ENCODE data around the gene HSPA9.
A peak's percentile ranks its signal among the peaks of the same experiment; 100 is the strongest.

Gene HSPA9

GRCh38 chr5:138615461-138615860, 40.3 kb upstream of the HSPA9 start:
- H4K5ac ChIP-seq (ENCODE audit: low read length), result no peak overlapping the region
- H3K4ac ChIP-seq (ENCODE audit: low read depth, low read length), result no peak overlapping the region
- peaks cover 3% of the 10 kb centered on the region for H3K4me1 ChIP-seq (ENCODE audit: control insufficient read depth, low read depth, low read length)
- no peaks in the 10 kb centered on the region for H3K79me2 ChIP-seq (ENCODE audit: control insufficient read depth, insufficient read depth, low read length)
- H3K18ac ChIP-seq (ENCODE audit: low read length), result no peak overlapping the region
- no peaks in the 10 kb centered on the region for H3K36me3 ChIP-seq (ENCODE audit: control insufficient read depth, insufficient read depth, low read length)
- no peak overlapping the region for H4K8ac ChIP-seq (ENCODE audit: low read depth, low read length)
- DNase-seq, result no peak
- H2AK5ac ChIP-seq (ENCODE audit: low read length), result no peak overlapping the region
- H3K4me2 ChIP-seq (ENCODE audit: low read length), result no peak overlapping the region
- H2BK5ac ChIP-seq (ENCODE audit: low read length), result no peak overlapping the region
- H3K56ac ChIP-seq (ENCODE audit: low read length), result no peak overlapping the region
- H3K79me1 ChIP-seq (ENCODE audit: low read length), result no peaks in the 10 kb centered on the region
- H2BK15ac ChIP-seq (replicated peaks; ENCODE audit: low read depth), result no peak overlapping the region
- no peak overlapping the region for H3K27ac ChIP-seq (ENCODE audit: low read depth, low read length)
- H3K23ac ChIP-seq (ENCODE audit: low read length), result no peak overlapping the region
- no peak overlapping the region for H3K9ac ChIP-seq (ENCODE audit: low read length)
- H3K27me3 ChIP-seq (ENCODE audit: insufficient read depth, low read length, poor library complexity), result no peaks in the 10 kb centered on the region
- H3K4me3 ChIP-seq (ENCODE audit: low read length), result no peak overlapping the region
- no CpG with 5 or more reads among the region's 3 CpGs for WGBS (ENCODE audit: extremely low coverage, insufficient coverage, low lambda C conversion rate)
- H2BK120ac ChIP-seq (ENCODE audit: low read depth, low read length), result no peak overlapping the region

- Histone ChIP-seq H2BK120ac (ENCODE audit: low read depth, low read length) (no peak overlapping the region), H3K36me3 (ENCODE audit: control insufficient read depth, insufficient read depth, low read length) (no peaks in the 10 kb centered on the region), H3K4me2 (ENCODE audit: low read length) (peak overlapping the region; percentile 65), H3K4ac (ENCODE audit: low read depth, low read length) (no peak overlapping the region), H2BK15ac (replicated peaks; ENCODE audit: low read depth) (no peak overlapping the region), H3K27ac (ENCODE audit: low read depth, low read length) (no peak overlapping the region), H2AK5ac (ENCODE audit: low read length) (no peak overlapping the region), H4K8ac (ENCODE audit: low read depth, low read length) (no peak overlapping the region), H3K4me1 (ENCODE audit: control insufficient read depth, low read depth, low read length) (peaks cover 3% of the 10 kb centered on the region), H3K23ac (ENCODE audit: low read length) (no peak overlapping the region), H3K56ac (ENCODE audit: low read length) (peak overlapping the region; percentile 85), H3K9ac (ENCODE audit: low read length) (peak overlapping the region; percentile 69), H3K4me3 (ENCODE audit: low read length) (peak overlapping the region; percentile 50), H3K18ac (ENCODE audit: low read length) (peak overlapping the region; percentile 20), H2BK5ac (ENCODE audit: low read length) (peak overlapping the region; percentile 22), H3K79me1 (ENCODE audit: low read length) (no peaks in the 10 kb centered on the region), H3K79me2 (ENCODE audit: control insufficient read depth, insufficient read depth, low read length) (no peaks in the 10 kb centered on the region), H4K5ac (ENCODE audit: low read length) (peak overlapping the region; percentile 86), H3K27me3 (ENCODE audit: insufficient read depth, low read length, poor library complexity) (no peaks in the 10 kb centered on the region)
- DNase-seq, result no peak
- no CpG with 5 or more reads among the region's 5 CpGs for WGBS (ENCODE audit: extremely low coverage, insufficient coverage, low lambda C conversion rate)
Measured at GRCh38 chr5:138611678-138612218, 36.5 kb upstream of the HSPA9 start.

- Histone ChIP-seq H3K79me2 (ENCODE audit: control insufficient read depth, insufficient read depth, low read length) (no peaks in the 10 kb centered on the region), H4K8ac (ENCODE audit: low read depth, low read length) (no peak overlapping the region), H3K27ac (ENCODE audit: low read depth, low read length) (no peak overlapping the region), H3K23ac (ENCODE audit: low read length) (no peak overlapping the region), H3K9ac (ENCODE audit: low read length) (peak overlapping the region; percentile 69), H3K79me1 (ENCODE audit: low read length) (no peaks in the 10 kb centered on the region), H3K4me3 (ENCODE audit: low read length) (peak overlapping the region; percentile 50), H3K27me3 (ENCODE audit: insufficient read depth, low read length, poor library complexity) (no peaks in the 10 kb centered on the region), H3K56ac (ENCODE audit: low read length) (peak overlapping the region; percentile 85), H2BK15ac (replicated peaks; ENCODE audit: low read depth) (no peak overlapping the region), H3K18ac (ENCODE audit: low read length) (peak overlapping the region; percentile 20), H3K4me2 (ENCODE audit: low read length) (peak overlapping the region; percentile 65), H3K4ac (ENCODE audit: low read depth, low read length) (no peak overlapping the region), H4K5ac (ENCODE audit: low read length) (peak overlapping the region; percentile 86), H2BK5ac (ENCODE audit: low read length) (peak overlapping the region; percentile 22), H3K4me1 (ENCODE audit: control insufficient read depth, low read depth, low read length) (peaks cover 3% of the 10 kb centered on the region), H2AK5ac (ENCODE audit: low read length) (no peak overlapping the region), H3K36me3 (ENCODE audit: control insufficient read depth, insufficient read depth, low read length) (no peaks in the 10 kb centered on the region), H2BK120ac (ENCODE audit: low read depth, low read length) (no peak overlapping the region)
- DNase-seq, result peak; percentile 62
- no CpG with 5 or more reads among the region's 16 CpGs for WGBS (ENCODE audit: extremely low coverage, insufficient coverage, low lambda C conversion rate)
Measured at GRCh38 chr5:138610918-138611677, 35.9 kb upstream of the HSPA9 start.

GRCh38 chr5:138610415-138610917, 35.3 kb upstream of the HSPA9 start:
- Histone ChIP-seq H3K9ac (ENCODE audit: low read length) (peak overlapping the region; percentile 66), H3K4me3 (ENCODE audit: low read length) (no peak overlapping the region), H4K8ac (ENCODE audit: low read depth, low read length) (no peak overlapping the region), H3K56ac (ENCODE audit: low read length) (peak overlapping the region; percentile 85), H3K4me1 (ENCODE audit: control insufficient read depth, low read depth, low read length) (peaks cover 3% of the 10 kb centered on the region), H2BK120ac (ENCODE audit: low read depth, low read length) (no peak overlapping the region), H3K4ac (ENCODE audit: low read depth, low read length) (no peak overlapping the region), H2AK5ac (ENCODE audit: low read length) (no peak overlapping the region), H3K27me3 (ENCODE audit: insufficient read depth, low read length, poor library complexity) (no peaks in the 10 kb centered on the region), H3K79me1 (ENCODE audit: low read length) (no peaks in the 10 kb centered on the region), H2BK15ac (replicated peaks; ENCODE audit: low read depth) (no peak overlapping the region), H3K36me3 (ENCODE audit: control insufficient read depth, insufficient read depth, low read length) (no peaks in the 10 kb centered on the region), H3K27ac (ENCODE audit: low read depth, low read length) (no peak overlapping the region), H2BK5ac (ENCODE audit: low read length) (no peak overlapping the region), H3K18ac (ENCODE audit: low read length) (peak overlapping the region; percentile 0), H3K79me2 (ENCODE audit: control insufficient read depth, insufficient read depth, low read length) (no peaks in the 10 kb centered on the region), H4K5ac (ENCODE audit: low read length) (no peak overlapping the region), H3K4me2 (ENCODE audit: low read length) (peak overlapping the region; percentile 65), H3K23ac (ENCODE audit: low read length) (no peak overlapping the region)
- DNase-seq, result peak; percentile 68
- no CpG with 5 or more reads among the region's 10 CpGs for WGBS (ENCODE audit: extremely low coverage, insufficient coverage, low lambda C conversion rate)

- WGBS (ENCODE audit: extremely low coverage, insufficient coverage, low lambda C conversion rate), result no CpG with 5 or more reads among the region's 6 CpGs
- H3K4me1 ChIP-seq (ENCODE audit: control insufficient read depth, low read depth, low read length), result peaks cover under 1% of the 10 kb centered on the region
Measured at GRCh38 chr5:138606378-138607064, 31.3 kb upstream of the HSPA9 start.

More at GRCh38 chr5:138606378-138607064, 31.3 kb upstream of the HSPA9 start:
- H3K23ac ChIP-seq (ENCODE audit: low read length), result no peak overlapping the region
- H3K36me3 ChIP-seq (ENCODE audit: control insufficient read depth, insufficient read depth, low read length), result no peaks in the 10 kb centered on the region
- no peak overlapping the region for H2BK5ac ChIP-seq (ENCODE audit: low read length)
- H4K8ac ChIP-seq (ENCODE audit: low read depth, low read length), result no peak overlapping the region
- no peaks in the 10 kb centered on the region for H3K79me2 ChIP-seq (ENCODE audit: control insufficient read depth, insufficient read depth, low read length)
- DNase-seq, result no peak
- no peaks in the 10 kb centered on the region for H3K27me3 ChIP-seq (ENCODE audit: insufficient read depth, low read length, poor library complexity)
- H3K4me3 ChIP-seq (ENCODE audit: low read length), result no peak overlapping the region
- no peak overlapping the region for H3K4me2 ChIP-seq (ENCODE audit: low read length)
- H3K4ac ChIP-seq (ENCODE audit: low read depth, low read length), result no peak overlapping the region
- H3K56ac ChIP-seq (ENCODE audit: low read length), result no peak overlapping the region
- no peak overlapping the region for H2BK15ac ChIP-seq (replicated peaks; ENCODE audit: low read depth)
- H3K18ac ChIP-seq (ENCODE audit: low read length), result no peak overlapping the region
- H3K79me1 ChIP-seq (ENCODE audit: low read length), result no peaks in the 10 kb centered on the region
- H3K27ac ChIP-seq (ENCODE audit: low read depth, low read length), result no peak overlapping the region
- no peak overlapping the region for H3K9ac ChIP-seq (ENCODE audit: low read length)
- no peak overlapping the region for H2AK5ac ChIP-seq (ENCODE audit: low read length)
- H4K5ac ChIP-seq (ENCODE audit: low read length), result no peak overlapping the region
- H2BK120ac ChIP-seq (ENCODE audit: low read depth, low read length), result no peak overlapping the region

Data from mesendoderm (in vitro differentiated cells).